ENCODE measurements around the gene SPDYE18.
"Not testable (repeated sequence)": the region's sequence is repeated elsewhere in the genome, so short reads cannot be mapped to it uniquely, and the experiment has no call there.

- not testable (repeated sequence) for TF ChIP-seq IRF1 (CRISPR knock-in tag; IDR thresholded peaks at IDR 0.05); SP1 (CRISPR knock-in tag; conservative IDR thresholded peaks at IDR 0.05); CTCF (IDR thresholded peaks at IDR 0.05); MYBL2 (CRISPR knock-in tag; IDR thresholded peaks at IDR 0.05); EMX1 (CRISPR knock-in tag; IDR thresholded peaks at IDR 0.05); STAT6 (CRISPR knock-in tag; conservative IDR thresholded peaks at IDR 0.05; ENCODE audit: low read depth); ETV6 (CRISPR knock-in tag; IDR thresholded peaks at IDR 0.05); GABPB1 (CRISPR knock-in tag; IDR thresholded peaks at IDR 0.05); CREB1 (CRISPR knock-in tag; IDR thresholded peaks at IDR 0.05); AFF4 (CRISPR knock-in tag; IDR thresholded peaks at IDR 0.05; ENCODE audit: borderline replicate concordance); FOXJ3 (CRISPR knock-in tag; IDR thresholded peaks at IDR 0.05; ENCODE audit: borderline replicate concordance); ZNF263 (CRISPR knock-in tag; IDR thresholded peaks at IDR 0.05; ENCODE audit: low read depth); TEAD1 (CRISPR knock-in tag; IDR thresholded peaks at IDR 0.05)
These were observed 17.3 kb upstream of the SPDYE18 start for GRCh38 chr7:77079624-77080023.

Measured in WTC11 (cell line).